Suppressor macrophage treated with lipopolysaccharide for 1 hour (primary cell): ENCODE results near the gene CD2AP.
A peak's percentile ranks its signal among the peaks of the same experiment; 100 is the strongest.
"Not testable (repeated sequence)": the region's sequence is repeated elsewhere in the genome, so short reads cannot be mapped to it uniquely, and the experiment has no call there.

ENCODE experiments used
- DNase-seq, 3 donors: peaks; one replicate each; pipeline ENCODE4 v3.0.0-alpha.2; 2020 to 2022

Gene CD2AP

GRCh38 chr6:47647626-47648025 lies 170.0 kb downstream of the CD2AP start:
- not testable (repeated sequence) for DNase-seq

GRCh38 chr6:47648031-47648430 lies 170.4 kb downstream of the CD2AP start:
- DNase-seq, result no peak

- DNase-seq, result no peak
Observed at GRCh38 chr6:47650553-47651432, 173.2 kb downstream of the CD2AP start.

GRCh38 chr6:47651505-47651944 lies 173.9 kb downstream of the CD2AP start:
- no peak for DNase-seq

GRCh38 chr6:47653706-47654105 lies 176.1 kb downstream of the CD2AP start:
- no peak for DNase-seq

GRCh38 chr6:47654255-47654654 lies 176.7 kb downstream of the CD2AP start:
- peak in 2 of 3 donors; percentile 9 to 18 for DNase-seq

GRCh38 chr6:47655719-47656595 lies 178.4 kb downstream of the CD2AP start:
- peak in 2 of 3 donors; percentile 19 to 28 for DNase-seq

GRCh38 chr6:47661960-47662359 lies 184.4 kb downstream of the CD2AP start:
- DNase-seq, result no peak

GRCh38 chr6:47663462-47664216 lies 186.1 kb downstream of the CD2AP start:
- DNase-seq, result no peak

GRCh38 chr6:47665112-47665511 lies 187.5 kb downstream of the CD2AP start:
- DNase-seq, result no peak

GRCh38 chr6:47669684-47670513 lies 192.3 kb downstream of the CD2AP start:
- DNase-seq, result no peak

- no peak for DNase-seq
Observed at GRCh38 chr6:47670851-47671250, 193.3 kb downstream of the CD2AP start.

GRCh38 chr6:47671777-47672176 lies 194.2 kb downstream of the CD2AP start:
- DNase-seq, result no peak

GRCh38 chr6:47672816-47673215 lies 195.2 kb downstream of the CD2AP start:
- DNase-seq, result no peak

GRCh38 chr6:47674673-47675072 lies 197.1 kb downstream of the CD2AP start:
- DNase-seq, result no peak
